ENCODE data around the gene DRAXIN.

GRCh38 chr1:11757047-11757446 is 65.5 kb downstream of the DRAXIN start:
- TF ChIP-seq CTCF (IDR thresholded peaks at IDR 0.05) (no peak), POLR2A (IDR thresholded peaks at IDR 0.05; ENCODE audit: low read depth) (no peak), POLR2AphosphoS5 (IDR thresholded peaks at IDR 0.05) (no peak)
